ENCODE data around the gene SUMO3. TPM values are rescaled to one million over a fixed set of nuclear protein-coding genes. Genes with fewer than 3 reads are reported as not detected.

The SUMO3 gene
- total and polyA plus RNA-seq, 7 donors, result 38.6 to 86.6 (median 62.1) TPM

DNA sequence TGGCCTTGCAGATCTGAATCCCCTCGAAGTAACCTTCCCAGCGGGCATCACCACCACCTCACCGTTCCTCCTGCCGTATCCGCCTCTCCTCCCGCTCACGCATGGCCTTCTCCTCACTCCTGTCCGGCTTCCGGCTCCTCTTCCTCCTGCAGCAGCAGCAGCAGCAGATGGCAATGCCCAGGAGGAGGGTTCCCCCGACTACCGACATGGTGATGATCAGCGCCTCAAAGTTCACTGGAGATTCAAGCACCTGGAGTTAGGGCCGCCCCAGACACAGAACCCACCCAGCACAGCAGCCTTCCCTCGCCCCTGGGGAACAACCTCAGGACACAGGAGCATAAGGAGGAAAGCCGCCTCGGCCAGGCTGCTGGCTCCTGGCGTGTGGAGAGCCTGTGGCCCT, 38.3 kb upstream of the SUMO3 start:
- DNase-seq (no peak), ATAC-seq (no peak)
- H3K4me1 ChIP-seq, result peaks cover 45% of the 10 kb centered on the region
- no peak overlapping the region for H3K4me3 ChIP-seq
- intact Hi-C loops (cut with DNase I), result no loop called here
- H3K27ac ChIP-seq, result peak overlapping the region; percentile 64
- TF ChIP-seq, protein P1, sequence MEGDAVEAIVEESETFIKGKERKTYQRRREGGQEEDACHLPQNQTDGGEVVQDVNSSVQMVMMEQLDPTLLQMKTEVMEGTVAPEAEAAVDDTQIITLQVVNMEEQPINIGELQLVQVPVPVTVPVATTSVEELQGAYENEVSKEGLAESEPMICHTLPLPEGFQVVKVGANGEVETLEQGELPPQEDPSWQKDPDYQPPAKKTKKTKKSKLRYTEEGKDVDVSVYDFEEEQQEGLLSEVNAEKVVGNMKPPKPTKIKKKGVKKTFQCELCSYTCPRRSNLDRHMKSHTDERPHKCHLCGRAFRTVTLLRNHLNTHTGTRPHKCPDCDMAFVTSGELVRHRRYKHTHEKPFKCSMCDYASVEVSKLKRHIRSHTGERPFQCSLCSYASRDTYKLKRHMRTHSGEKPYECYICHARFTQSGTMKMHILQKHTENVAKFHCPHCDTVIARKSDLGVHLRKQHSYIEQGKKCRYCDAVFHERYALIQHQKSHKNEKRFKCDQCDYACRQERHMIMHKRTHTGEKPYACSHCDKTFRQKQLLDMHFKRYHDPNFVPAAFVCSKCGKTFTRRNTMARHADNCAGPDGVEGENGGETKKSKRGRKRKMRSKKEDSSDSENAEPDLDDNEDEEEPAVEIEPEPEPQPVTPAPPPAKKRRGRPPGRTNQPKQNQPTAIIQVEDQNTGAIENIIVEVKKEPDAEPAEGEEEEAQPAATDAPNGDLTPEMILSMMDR (IDR thresholded peaks at IDR 0.05), result no peak
- H3K27me3 ChIP-seq (ENCODE audit: insufficient read depth in 3 of 3, low read length in 2 of 3), result no peaks in the 10 kb centered on the region
- no peaks in the 10 kb centered on the region for H3K9me3 ChIP-seq
- H3K36me3 ChIP-seq (ENCODE audit: insufficient read depth in 1 of 2, low read depth in 1 of 2), result peaks cover 3 to 80% of the 10 kb centered on the region in 2 donors
- 86 to 91% (median 90%) methylated on average over 17 of the region's 17 CpGs for WGBS, 3 donors

DNA sequence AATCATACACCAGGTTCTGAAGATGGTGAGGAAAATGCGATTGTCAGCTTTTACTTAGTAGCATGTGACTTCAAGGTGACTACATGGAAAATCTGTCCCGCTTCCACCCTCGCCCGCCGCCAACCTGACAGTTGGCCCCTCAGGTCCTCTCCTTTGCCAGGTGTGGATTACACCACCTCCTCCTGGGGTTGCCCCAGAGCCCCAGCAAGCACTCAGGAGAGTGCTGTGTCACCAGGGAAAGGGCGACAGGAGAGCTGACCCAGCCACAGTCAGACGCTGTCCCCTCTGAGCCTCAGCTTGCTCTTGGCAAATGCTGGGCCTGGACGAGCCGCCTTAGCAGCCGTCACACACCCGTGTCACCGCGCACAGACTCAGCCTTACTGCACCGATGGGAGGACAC, 37.7 kb upstream of the SUMO3 start:
- no peaks in the 10 kb centered on the region for H3K27me3 ChIP-seq (ENCODE audit: insufficient read depth in 3 of 3, low read length in 2 of 3)
- peaks cover 3 to 80% of the 10 kb centered on the region in 2 donors for H3K36me3 ChIP-seq (ENCODE audit: insufficient read depth in 1 of 2, low read depth in 1 of 2)
- DNase-seq (peak; percentile 55 to 79), ATAC-seq (peak; percentile 73 to 83 (median 80))
- TF ChIP-seq, protein P1 (IDR thresholded peaks at IDR 0.05), result no peak
- no peak overlapping the region for H3K4me3 ChIP-seq
- H3K4me1 ChIP-seq, result peaks cover 45% of the 10 kb centered on the region
- WGBS, 3 donors, result 40 to 55% (median 50%) methylated on average over 14 of the region's 14 CpGs
- peak overlapping the region; percentile 64 for H3K27ac ChIP-seq
- intact Hi-C loops (cut with DNase I), result no loop called here
- H3K9me3 ChIP-seq, result no peaks in the 10 kb centered on the region

DNA sequence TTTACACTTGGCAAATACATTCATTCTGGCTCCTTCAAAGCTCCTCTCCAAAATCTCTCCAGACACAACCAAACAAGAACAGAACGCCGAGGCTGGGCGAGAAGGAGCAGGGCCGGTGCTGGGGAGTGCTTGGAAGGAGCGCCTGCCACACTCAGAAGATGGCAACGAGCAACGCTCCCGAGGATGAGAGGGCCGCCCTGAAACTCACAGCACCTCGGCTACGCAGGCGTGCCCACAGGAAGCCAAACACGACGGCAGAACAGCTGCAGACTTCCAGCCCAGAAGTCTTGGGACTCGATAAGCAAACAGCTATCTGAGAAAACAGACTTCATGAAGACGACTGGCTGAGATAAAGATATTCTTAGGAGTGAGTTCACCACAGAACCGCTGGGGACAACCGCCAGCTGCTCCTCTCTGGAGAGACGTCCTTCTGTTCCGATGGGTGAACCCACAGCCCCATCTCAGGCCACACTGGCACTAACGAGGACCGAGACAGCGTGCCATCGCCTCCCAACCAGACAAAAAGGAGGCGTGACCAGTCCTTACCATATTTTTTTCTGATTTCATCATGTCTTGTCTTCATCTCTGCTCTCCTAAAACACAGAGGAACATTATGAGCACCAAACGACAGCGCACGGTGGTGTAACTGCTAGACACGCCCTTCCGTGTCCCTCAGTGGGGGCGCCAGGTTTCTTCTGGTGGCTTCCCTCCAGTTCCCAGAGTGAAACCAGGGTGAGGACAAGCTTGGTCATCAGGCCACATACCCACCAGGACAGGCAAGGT, 37.0 kb upstream of the SUMO3 start:
- DNase-seq, result peak; percentile 43 to 78
- WGBS, 3 donors, result 68 to 86% (median 69%) methylated on average over 31 of the region's 31 CpGs
- intact Hi-C loops (cut with DNase I), result no loop called here
- H3K4me1 ChIP-seq, result peaks cover 45% of the 10 kb centered on the region
- peak overlapping the region; percentile 64 for H3K27ac ChIP-seq
- no peaks in the 10 kb centered on the region for H3K9me3 ChIP-seq
- no peaks in the 10 kb centered on the region for H3K27me3 ChIP-seq (ENCODE audit: insufficient read depth in 3 of 3, low read length in 2 of 3)
- peak; percentile 63 to 80 (median 76) for ATAC-seq
- H3K4me3 ChIP-seq, result no peak overlapping the region
- TF ChIP-seq, protein P1 (IDR thresholded peaks at IDR 0.05), result no peak
- peaks cover 9 to 80% of the 10 kb centered on the region in 2 donors for H3K36me3 ChIP-seq (ENCODE audit: insufficient read depth in 1 of 2, low read depth in 1 of 2)

DNA sequence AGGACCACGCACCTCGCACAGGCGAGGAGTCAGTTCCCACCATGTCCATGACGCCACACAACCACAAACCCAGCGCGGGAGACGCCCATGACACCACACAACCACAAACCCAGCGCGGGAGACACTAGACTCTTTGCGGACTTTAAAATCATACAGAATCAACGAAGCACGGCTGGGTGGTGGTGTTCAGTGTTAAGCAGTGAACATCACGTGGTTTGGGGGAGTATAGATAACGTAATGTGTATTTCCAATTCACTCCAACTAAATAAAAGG, 36.5 kb upstream of the SUMO3 start:
- no peaks in the 10 kb centered on the region for H3K9me3 ChIP-seq
- H3K36me3 ChIP-seq (ENCODE audit: insufficient read depth in 1 of 2, low read depth in 1 of 2), result peaks cover 9 to 80% of the 10 kb centered on the region in 2 donors
- H3K4me3 ChIP-seq, result no peak overlapping the region
- intact Hi-C loops (cut with DNase I), result no loop called here
- ATAC-seq (no peak), DNase-seq (peak in 1 of 2 donors; percentile 31)
- 92 to 93% (median 92%) methylated on average over 14 of the region's 14 CpGs for WGBS, 3 donors
- H3K27me3 ChIP-seq (ENCODE audit: insufficient read depth in 3 of 3, low read length in 2 of 3), result no peaks in the 10 kb centered on the region
- peak overlapping the region; percentile 64 for H3K27ac ChIP-seq
- peaks cover 41% of the 10 kb centered on the region for H3K4me1 ChIP-seq
- TF ChIP-seq, protein P1 (IDR thresholded peaks at IDR 0.05), result no peak

Measured in psoas muscle (tissue), 8 donors.